ENCODE measurements around the gene BCL2L13.

DNA sequence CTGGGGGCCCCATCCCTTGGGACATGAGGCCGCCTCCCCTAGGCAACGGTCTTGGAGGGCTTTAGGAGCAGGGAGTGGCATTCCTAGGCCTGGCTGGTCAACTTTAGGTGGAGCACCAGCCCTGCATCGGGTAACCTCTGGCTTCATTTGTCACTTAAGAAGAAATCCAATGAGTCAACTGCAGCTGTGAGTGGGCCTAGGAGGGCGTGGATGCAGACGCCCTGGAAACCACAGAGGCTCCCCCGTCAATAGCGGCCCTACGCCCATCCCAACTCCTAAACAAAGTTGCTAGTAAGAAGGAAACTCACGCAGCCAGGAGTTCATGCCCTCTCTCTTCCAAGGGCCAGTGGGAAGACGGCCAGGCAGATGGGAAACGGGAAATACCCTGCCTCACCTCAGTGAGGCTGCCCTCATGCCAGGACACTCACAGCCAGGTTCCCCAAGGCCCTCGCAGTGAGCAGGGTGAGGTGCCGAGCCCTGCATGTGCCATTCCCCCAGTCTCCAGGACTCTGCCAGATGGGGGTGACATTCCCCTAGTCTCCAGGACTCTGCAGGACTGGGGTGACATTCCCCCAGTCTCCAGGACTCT lies 114.9 kb downstream of the BCL2L13 start:
- TF ChIP-seq, protein P1, sequence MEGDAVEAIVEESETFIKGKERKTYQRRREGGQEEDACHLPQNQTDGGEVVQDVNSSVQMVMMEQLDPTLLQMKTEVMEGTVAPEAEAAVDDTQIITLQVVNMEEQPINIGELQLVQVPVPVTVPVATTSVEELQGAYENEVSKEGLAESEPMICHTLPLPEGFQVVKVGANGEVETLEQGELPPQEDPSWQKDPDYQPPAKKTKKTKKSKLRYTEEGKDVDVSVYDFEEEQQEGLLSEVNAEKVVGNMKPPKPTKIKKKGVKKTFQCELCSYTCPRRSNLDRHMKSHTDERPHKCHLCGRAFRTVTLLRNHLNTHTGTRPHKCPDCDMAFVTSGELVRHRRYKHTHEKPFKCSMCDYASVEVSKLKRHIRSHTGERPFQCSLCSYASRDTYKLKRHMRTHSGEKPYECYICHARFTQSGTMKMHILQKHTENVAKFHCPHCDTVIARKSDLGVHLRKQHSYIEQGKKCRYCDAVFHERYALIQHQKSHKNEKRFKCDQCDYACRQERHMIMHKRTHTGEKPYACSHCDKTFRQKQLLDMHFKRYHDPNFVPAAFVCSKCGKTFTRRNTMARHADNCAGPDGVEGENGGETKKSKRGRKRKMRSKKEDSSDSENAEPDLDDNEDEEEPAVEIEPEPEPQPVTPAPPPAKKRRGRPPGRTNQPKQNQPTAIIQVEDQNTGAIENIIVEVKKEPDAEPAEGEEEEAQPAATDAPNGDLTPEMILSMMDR (IDR thresholded peaks at IDR 0.05; ENCODE audit: insufficient read depth, low read length) = no peak
- TF ChIP-seq POLR2AphosphoS5 (IDR thresholded peaks at IDR 0.05; ENCODE audit: low read depth) (no peak), GABPA (IDR thresholded peaks at IDR 0.05; ENCODE audit: low read depth) (no peak), SPI1 (IDR thresholded peaks at IDR 0.05; ENCODE audit: borderline replicate concordance, low read depth) (no peak)
- TF ChIP-seq, protein P2, sequence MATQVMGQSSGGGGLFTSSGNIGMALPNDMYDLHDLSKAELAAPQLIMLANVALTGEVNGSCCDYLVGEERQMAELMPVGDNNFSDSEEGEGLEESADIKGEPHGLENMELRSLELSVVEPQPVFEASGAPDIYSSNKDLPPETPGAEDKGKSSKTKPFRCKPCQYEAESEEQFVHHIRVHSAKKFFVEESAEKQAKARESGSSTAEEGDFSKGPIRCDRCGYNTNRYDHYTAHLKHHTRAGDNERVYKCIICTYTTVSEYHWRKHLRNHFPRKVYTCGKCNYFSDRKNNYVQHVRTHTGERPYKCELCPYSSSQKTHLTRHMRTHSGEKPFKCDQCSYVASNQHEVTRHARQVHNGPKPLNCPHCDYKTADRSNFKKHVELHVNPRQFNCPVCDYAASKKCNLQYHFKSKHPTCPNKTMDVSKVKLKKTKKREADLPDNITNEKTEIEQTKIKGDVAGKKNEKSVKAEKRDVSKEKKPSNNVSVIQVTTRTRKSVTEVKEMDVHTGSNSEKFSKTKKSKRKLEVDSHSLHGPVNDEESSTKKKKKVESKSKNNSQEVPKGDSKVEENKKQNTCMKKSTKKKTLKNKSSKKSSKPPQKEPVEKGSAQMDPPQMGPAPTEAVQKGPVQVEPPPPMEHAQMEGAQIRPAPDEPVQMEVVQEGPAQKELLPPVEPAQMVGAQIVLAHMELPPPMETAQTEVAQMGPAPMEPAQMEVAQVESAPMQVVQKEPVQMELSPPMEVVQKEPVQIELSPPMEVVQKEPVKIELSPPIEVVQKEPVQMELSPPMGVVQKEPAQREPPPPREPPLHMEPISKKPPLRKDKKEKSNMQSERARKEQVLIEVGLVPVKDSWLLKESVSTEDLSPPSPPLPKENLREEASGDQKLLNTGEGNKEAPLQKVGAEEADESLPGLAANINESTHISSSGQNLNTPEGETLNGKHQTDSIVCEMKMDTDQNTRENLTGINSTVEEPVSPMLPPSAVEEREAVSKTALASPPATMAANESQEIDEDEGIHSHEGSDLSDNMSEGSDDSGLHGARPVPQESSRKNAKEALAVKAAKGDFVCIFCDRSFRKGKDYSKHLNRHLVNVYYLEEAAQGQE (IDR thresholded peaks at IDR 0.05; ENCODE audit: insufficient replicate concordance, low read depth) = no peak
